ENCODE results near the gene MAGI2. TPM values are rescaled to one million over a fixed set of nuclear protein-coding genes. Genes with fewer than 3 reads are reported as not detected.

Gene MAGI2
- total RNA-seq, 1 donor: 18.8 TPM

DNA sequence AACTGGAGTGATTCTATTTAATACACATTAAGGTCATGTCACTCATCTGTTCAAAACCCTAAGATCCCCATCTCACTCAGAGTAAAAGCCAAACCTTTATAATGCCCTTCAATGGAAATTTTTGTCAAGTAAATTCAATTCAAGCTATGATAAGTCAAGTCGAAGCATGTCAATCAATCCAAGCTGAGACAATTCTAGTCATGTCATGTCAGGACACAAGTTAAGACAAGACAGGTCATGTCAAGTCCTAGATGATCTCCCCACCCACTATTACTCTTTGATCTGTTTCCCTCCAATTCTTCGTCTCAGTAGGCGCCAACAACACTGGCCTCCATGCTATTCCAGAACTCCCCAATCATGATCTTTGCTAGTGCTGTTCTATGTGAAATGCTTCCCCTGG, 141.4 kb downstream of the MAGI2 start:
- H3K79me2 ChIP-seq (ENCODE audit: insufficient read depth, low read length): peaks cover 2% of the 10 kb centered on the region
- H3K36me3 ChIP-seq (ENCODE audit: insufficient read depth, low read length): no peaks in the 10 kb centered on the region
- no peak overlapping the region for H3K27ac ChIP-seq (ENCODE audit: low read depth, low read length)
- no peak for DNase-seq (ENCODE audit: insufficient read length, low spot score, missing footprints)
- no peaks in the 10 kb centered on the region for H4K20me1 ChIP-seq (ENCODE audit: insufficient read depth, low read length)
- H3K27me3 ChIP-seq (ENCODE audit: insufficient read depth, low read length): no peaks in the 10 kb centered on the region
- no peak overlapping the region for H2AFZ ChIP-seq (ENCODE audit: low read length)
- no peaks in the 10 kb centered on the region for H3K9me3 ChIP-seq (ENCODE audit: low read depth, low read length)
- TF ChIP-seq, protein P1, sequence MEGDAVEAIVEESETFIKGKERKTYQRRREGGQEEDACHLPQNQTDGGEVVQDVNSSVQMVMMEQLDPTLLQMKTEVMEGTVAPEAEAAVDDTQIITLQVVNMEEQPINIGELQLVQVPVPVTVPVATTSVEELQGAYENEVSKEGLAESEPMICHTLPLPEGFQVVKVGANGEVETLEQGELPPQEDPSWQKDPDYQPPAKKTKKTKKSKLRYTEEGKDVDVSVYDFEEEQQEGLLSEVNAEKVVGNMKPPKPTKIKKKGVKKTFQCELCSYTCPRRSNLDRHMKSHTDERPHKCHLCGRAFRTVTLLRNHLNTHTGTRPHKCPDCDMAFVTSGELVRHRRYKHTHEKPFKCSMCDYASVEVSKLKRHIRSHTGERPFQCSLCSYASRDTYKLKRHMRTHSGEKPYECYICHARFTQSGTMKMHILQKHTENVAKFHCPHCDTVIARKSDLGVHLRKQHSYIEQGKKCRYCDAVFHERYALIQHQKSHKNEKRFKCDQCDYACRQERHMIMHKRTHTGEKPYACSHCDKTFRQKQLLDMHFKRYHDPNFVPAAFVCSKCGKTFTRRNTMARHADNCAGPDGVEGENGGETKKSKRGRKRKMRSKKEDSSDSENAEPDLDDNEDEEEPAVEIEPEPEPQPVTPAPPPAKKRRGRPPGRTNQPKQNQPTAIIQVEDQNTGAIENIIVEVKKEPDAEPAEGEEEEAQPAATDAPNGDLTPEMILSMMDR (IDR thresholded peaks at IDR 0.05; ENCODE audit: extremely low read depth, low read depth, low read length): no peak
- no peak overlapping the region for H3K4me2 ChIP-seq (ENCODE audit: insufficient read depth, low read length)
- H3K4me1 ChIP-seq (ENCODE audit: insufficient read depth, low read length): peaks cover 4% of the 10 kb centered on the region
- H3K4me3 ChIP-seq (ENCODE audit: insufficient read depth, low read length): no peak overlapping the region

DNA sequence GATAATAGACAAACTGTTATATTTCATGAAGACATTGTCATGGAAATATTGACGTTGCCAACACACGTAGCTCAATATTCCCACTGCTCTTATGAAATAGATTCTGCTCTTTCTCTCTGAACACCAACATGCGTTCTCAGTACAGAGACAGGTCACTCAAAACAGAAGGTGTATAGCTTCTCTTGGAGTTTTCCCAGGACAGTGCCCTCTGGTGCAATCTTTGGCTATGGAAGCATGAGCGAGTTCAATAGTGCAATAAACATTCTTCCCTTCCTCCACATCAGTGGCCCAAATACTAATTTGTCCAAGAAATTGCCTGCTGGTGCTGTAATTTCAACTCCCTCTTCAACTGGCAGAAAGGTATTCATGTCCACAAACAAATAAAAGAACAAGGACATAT, 145.3 kb downstream of the MAGI2 start:
- peaks cover 2% of the 10 kb centered on the region for H3K79me2 ChIP-seq (ENCODE audit: insufficient read depth, low read length)
- no peak for DNase-seq (ENCODE audit: insufficient read length, low spot score, missing footprints)
- no peak overlapping the region for H3K4me3 ChIP-seq (ENCODE audit: insufficient read depth, low read length)
- H3K9me3 ChIP-seq (ENCODE audit: low read depth, low read length): no peaks in the 10 kb centered on the region
- no peak overlapping the region for H2AFZ ChIP-seq (ENCODE audit: low read length)
- no peaks in the 10 kb centered on the region for H3K27me3 ChIP-seq (ENCODE audit: insufficient read depth, low read length)
- H3K4me1 ChIP-seq (ENCODE audit: insufficient read depth, low read length): peaks cover 4% of the 10 kb centered on the region
- no peaks in the 10 kb centered on the region for H4K20me1 ChIP-seq (ENCODE audit: insufficient read depth, low read length)
- no peaks in the 10 kb centered on the region for H3K36me3 ChIP-seq (ENCODE audit: insufficient read depth, low read length)
- H3K4me2 ChIP-seq (ENCODE audit: insufficient read depth, low read length): no peak overlapping the region
- no peak overlapping the region for H3K27ac ChIP-seq (ENCODE audit: low read depth, low read length)
- TF ChIP-seq, protein P1 (IDR thresholded peaks at IDR 0.05; ENCODE audit: extremely low read depth, low read depth, low read length): no peak

DNA sequence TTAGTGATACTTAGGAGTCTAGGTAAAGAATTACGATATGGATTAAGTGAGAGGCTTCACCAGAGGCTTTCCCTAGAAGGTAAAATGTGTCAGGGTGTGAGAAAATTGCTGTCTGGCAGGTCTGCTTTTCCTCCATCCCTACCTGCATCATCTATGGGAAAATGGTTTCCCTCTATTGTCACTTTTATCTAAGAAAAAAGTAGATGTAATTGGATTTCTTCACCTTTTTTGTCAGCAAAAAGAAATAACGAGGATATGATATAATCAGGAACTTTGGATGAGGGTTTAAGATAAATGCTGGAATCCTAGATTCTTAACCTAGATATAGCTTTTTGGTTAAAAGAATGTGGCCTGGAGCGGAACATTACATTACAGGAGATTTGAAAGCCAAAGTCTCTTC, 146.1 kb downstream of the MAGI2 start:
- H3K4me1 ChIP-seq (ENCODE audit: insufficient read depth, low read length): peaks cover 4% of the 10 kb centered on the region
- TF ChIP-seq, protein P1 (IDR thresholded peaks at IDR 0.05; ENCODE audit: extremely low read depth, low read depth, low read length): no peak
- H3K79me2 ChIP-seq (ENCODE audit: insufficient read depth, low read length): peaks cover 2% of the 10 kb centered on the region
- H3K4me2 ChIP-seq (ENCODE audit: insufficient read depth, low read length): no peak overlapping the region
- no peaks in the 10 kb centered on the region for H4K20me1 ChIP-seq (ENCODE audit: insufficient read depth, low read length)
- H3K4me3 ChIP-seq (ENCODE audit: insufficient read depth, low read length): no peak overlapping the region
- DNase-seq (ENCODE audit: insufficient read length, low spot score, missing footprints): no peak
- no peaks in the 10 kb centered on the region for H3K27me3 ChIP-seq (ENCODE audit: insufficient read depth, low read length)
- H2AFZ ChIP-seq (ENCODE audit: low read length): no peak overlapping the region
- H3K27ac ChIP-seq (ENCODE audit: low read depth, low read length): no peak overlapping the region
- no peaks in the 10 kb centered on the region for H3K36me3 ChIP-seq (ENCODE audit: insufficient read depth, low read length)
- H3K9me3 ChIP-seq (ENCODE audit: low read depth, low read length): no peaks in the 10 kb centered on the region

DNA sequence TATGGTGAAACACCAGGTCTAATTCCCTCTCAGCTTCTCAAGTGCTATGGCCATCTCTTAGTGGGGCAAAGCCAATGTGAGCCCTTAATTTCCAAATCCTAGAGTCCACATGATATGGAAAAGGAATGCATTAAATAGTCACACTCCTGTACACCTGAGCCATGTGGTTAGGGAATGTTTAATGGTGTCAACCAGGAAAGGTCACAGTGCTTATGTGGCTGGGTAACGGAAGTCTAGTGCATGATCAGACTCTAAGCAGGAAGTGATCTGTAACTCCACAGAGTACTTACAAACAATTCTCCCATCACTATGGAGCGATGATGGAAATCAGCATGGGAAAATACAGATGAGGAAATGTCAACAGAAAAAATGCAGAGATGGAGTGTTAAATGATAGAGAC, 148.8 kb downstream of the MAGI2 start:
- Histone ChIP-seq H3K79me2 (ENCODE audit: insufficient read depth, low read length) (peaks cover 2% of the 10 kb centered on the region), H3K27ac (ENCODE audit: low read depth, low read length) (no peak overlapping the region), H3K27me3 (ENCODE audit: insufficient read depth, low read length) (no peaks in the 10 kb centered on the region), H3K4me3 (ENCODE audit: insufficient read depth, low read length) (no peak overlapping the region), H3K9me3 (ENCODE audit: low read depth, low read length) (no peaks in the 10 kb centered on the region), H3K4me1 (ENCODE audit: insufficient read depth, low read length) (peaks cover 4% of the 10 kb centered on the region), H4K20me1 (ENCODE audit: insufficient read depth, low read length) (no peaks in the 10 kb centered on the region), H3K4me2 (ENCODE audit: insufficient read depth, low read length) (no peak overlapping the region), H2AFZ (ENCODE audit: low read length) (no peak overlapping the region), H3K36me3 (ENCODE audit: insufficient read depth, low read length) (no peaks in the 10 kb centered on the region)
- TF ChIP-seq, protein P1 (IDR thresholded peaks at IDR 0.05; ENCODE audit: extremely low read depth, low read depth, low read length): no peak
- DNase-seq (ENCODE audit: insufficient read length, low spot score, missing footprints): no peak

All from osteoblast (primary cell).